Amygdala (tissue), 56 donors: ENCODE data around the gene TWSG1.

Experiments used
- DNase-seq, 56 donors: peaks; one replicate each; lab custom pipeline; 2025; lab: John Stamatoyannopoulos, UW

The TWSG1 gene

GRCh38 chr18:9334329-9334972 lies at the start of gene TWSG1:
Gene TWSG1, plus strand, starts transcription at chr18:9334773. Its CDS starts 2,457 bp downstream, at chr18:9337230.
- DNase-seq = peak; percentile 42 to 95 (median 88)

- no peak for DNase-seq
These were observed 49.0 kb upstream of the TWSG1 start for GRCh38 chr18:9285604-9286003.

- DNase-seq = no peak
These were observed 47.5 kb upstream of the TWSG1 start for GRCh38 chr18:9287036-9287435.

GRCh38 chr18:9289698-9290097 lies 44.9 kb upstream of the TWSG1 start:
- no peak for DNase-seq

- no peak for DNase-seq
These were observed 44.4 kb upstream of the TWSG1 start for GRCh38 chr18:9290156-9290555.

- DNase-seq = no peak
These were observed 42.5 kb upstream of the TWSG1 start for GRCh38 chr18:9292047-9292446.

- DNase-seq = no peak
These were observed 40.6 kb upstream of the TWSG1 start for GRCh38 chr18:9293948-9294347.

GRCh38 chr18:9296233-9297006 lies 38.2 kb upstream of the TWSG1 start:
- no peak for DNase-seq

GRCh38 chr18:9297007-9297393 lies 37.6 kb upstream of the TWSG1 start:
- no peak for DNase-seq

GRCh38 chr18:9304388-9305070 lies 30.0 kb upstream of the TWSG1 start:
- no peak for DNase-seq

- DNase-seq = no peak
These were observed 15.2 kb upstream of the TWSG1 start for GRCh38 chr18:9319333-9319732.

GRCh38 chr18:9321017-9321452 lies 13.5 kb upstream of the TWSG1 start:
- no peak for DNase-seq

GRCh38 chr18:9321736-9322135 lies 12.8 kb upstream of the TWSG1 start:
- peak in 2 of 56 donors; percentile 2 for DNase-seq

GRCh38 chr18:9322744-9323143 lies 11.8 kb upstream of the TWSG1 start:
- no peak for DNase-seq

- DNase-seq = no peak
These were observed 10.7 kb upstream of the TWSG1 start for GRCh38 chr18:9323750-9324445.

- no peak for DNase-seq
These were observed 8.9 kb upstream of the TWSG1 start for GRCh38 chr18:9325716-9326115.

- no peak for DNase-seq
These were observed 5.8 kb upstream of the TWSG1 start for GRCh38 chr18:9328776-9329175.

GRCh38 chr18:9329471-9329870 lies 5.1 kb upstream of the TWSG1 start:
- DNase-seq = no peak

- DNase-seq = no peak
These were observed 4.2 kb upstream of the TWSG1 start for GRCh38 chr18:9330419-9330818.

GRCh38 chr18:9333441-9334328 lies 888 bp upstream of the TWSG1 start:
- peak in 12 of 56 donors; percentile 17 to 61 (median 34) for DNase-seq
